ENCODE measurements around the gene NUDT21.

DNA sequence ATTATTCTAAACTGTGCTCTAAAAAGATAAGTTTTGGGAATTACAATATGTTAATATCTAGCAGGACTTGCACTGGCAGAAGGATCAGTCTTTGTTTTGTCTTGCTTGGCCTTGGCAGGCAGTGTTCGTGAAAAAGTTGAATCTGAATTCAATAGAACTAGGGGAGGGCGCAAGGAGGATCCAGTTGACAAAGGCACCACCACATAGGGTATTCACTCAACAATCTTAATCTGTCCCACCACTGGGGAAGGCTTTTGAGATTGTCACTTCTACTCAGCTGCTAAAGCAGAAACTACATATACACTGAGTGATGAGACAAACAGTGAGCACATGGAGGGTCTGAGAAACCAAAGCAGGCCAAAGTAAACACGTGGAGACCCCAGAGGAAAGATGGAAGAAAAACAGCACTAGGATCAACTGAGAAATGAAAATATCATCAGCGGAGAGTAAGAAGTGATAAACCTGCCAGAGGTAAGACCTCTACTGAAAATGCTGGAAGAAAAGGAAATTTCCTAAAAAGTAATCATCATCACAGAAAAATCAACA is 28.2 kb downstream of the NUDT21 start:
- no peak for TF ChIP-seq EZH2 (IDR thresholded peaks at IDR 0.05; ENCODE audit: insufficient read depth, poor library complexity, severe bottlenecking)
- TF ChIP-seq EZH2phosphoT487 (IDR thresholded peaks at IDR 0.05; ENCODE audit: insufficient read depth, low read depth) = no peak

Data from GM23248 (cell line).